DMS153 (cell line): ENCODE data around the gene CD69.

Source experiments
- DNase-seq: peaks from one replicate; lab custom pipeline; 2025; lab: John Stamatoyannopoulos, UW

Gene CD69

GRCh38 chr12:9781360-9781759 is 20.7 kb upstream of the CD69 start:
- no peak for DNase-seq

- no peak for DNase-seq
These were observed 18.5 kb upstream of the CD69 start for GRCh38 chr12:9779209-9779608.

DNA sequence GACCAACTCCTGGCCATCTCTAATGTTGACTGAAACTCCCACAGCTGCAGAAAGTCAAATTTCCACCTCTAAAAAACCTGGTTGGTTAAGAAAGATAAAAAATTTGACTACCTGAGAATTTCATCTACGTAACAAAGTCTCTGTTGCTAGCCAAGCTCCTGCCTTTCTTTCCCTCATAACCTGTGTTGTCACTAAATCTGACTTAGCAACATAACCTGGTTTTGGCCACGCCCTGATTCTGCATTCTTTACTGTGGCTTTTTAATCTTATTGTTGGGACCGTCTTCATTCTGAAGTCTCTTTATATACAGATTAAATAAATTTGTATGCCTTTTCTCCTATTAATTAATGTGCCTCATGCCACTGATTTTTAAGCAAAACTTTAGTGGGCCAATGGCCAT is 16.1 kb upstream of the CD69 start:
- DNase-seq: no peak

GRCh38 chr12:9773216-9773877 is 12.6 kb upstream of the CD69 start:
- no peak for DNase-seq

DNA sequence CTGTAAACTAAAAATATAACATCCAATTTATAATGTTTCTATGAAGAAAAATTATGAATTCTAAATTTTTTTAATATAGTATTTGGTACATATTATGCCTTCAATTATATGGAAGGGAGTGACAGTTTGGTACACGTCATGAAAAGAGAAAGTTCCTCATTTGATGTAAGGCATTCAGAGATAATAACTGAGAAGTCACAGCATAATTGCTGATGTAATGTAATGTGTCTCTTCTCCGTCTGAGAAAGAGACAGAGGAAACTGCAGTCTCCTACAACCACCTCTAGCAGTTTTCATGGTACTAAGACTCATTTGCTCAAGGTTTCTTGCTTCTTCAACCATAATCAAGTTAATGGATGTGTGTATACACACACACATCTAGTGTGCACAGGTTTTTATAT is 2.3 kb upstream of the CD69 start:
- no peak for DNase-seq

- DNase-seq: no peak
These were observed 1.7 kb upstream of the CD69 start for GRCh38 chr12:9762369-9762768.

DNA sequence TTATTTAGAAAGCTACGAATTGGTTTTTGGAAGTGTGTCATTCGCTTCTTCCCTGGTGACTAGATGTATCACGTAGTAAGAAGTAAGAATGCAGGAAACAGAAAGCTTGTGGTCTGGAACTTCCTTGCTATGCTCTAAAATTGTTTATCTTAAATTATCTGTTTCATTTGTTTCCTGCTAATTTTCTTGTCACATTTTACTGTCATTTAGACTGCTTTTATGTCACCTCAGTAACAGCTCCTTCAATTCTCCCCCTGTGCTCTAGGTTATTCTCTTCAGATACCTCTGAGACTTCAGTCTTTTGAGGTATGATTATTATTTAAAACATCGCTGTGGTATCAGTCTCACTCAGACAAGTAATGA is 699 bp upstream of the CD69 start:
- no peak for DNase-seq

GRCh38 chr12:9760120-9760519 is 581 bp downstream of the CD69 start:
- DNase-seq: no peak

DNA sequence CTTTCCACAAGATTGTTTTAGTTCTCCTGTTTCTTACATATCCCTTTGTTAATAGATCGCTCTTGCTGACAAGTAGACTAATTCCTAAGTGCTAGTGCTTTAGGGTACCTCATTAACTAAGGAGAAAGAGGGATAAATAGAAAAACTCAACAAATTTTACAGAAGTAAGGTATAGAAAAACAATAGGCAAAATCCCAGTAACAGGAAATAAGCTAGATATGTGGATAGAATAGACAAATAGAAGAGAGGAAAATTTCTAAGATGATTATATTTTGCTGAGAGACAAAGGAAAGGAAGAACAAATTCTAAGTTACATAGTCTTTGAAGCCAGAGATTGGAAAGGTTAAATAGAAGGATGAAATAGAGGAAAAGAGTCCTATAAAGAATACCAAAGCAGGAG is 1.0 kb downstream of the CD69 start:
- DNase-seq: no peak

DNA sequence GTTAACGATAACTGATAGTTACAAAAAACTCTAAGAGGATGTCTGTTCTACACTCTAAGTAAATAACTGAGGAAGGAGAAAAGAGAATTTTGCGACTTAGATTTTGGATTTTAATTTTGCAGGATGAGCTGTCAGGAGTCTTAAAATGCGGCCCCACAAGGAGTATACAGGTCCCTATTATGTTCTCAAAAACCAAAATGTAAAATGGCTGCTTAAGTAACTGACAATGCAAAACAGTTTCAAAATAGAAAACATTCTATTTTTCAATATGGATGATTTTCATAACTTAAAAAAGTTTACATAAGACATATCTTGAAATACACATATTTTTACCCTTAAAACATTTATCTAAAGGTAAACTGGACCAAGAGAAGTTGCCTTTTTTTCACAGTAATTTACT is 2.6 kb downstream of the CD69 start:
- no peak for DNase-seq

DNA sequence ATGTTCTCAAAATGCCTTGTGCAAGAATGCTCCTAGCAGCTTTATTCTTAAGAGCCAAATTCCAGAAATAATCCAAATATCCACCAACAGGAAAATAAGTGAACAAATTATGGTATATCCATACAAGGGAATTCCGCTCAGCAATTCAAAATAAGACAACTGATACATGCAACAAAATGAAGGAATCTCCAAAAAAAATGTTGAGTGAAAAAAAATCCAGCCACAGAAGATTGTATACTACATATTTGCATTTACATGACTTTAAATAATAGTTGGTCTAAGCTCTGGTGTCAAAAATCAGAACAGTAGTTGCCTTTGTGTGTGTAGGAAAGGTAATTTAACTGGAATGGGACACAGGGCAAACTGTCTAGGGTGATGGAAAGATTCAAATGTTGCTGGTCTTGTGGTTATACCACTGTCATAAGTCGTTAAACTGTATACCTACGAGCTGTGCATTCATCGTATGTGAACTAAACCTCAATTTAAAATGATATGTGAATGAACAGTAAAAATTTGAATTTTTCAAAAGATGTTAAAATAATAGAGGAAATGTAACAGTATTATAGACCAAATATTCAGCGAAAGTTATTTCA is 3.2 kb downstream of the CD69 start:
- DNase-seq: no peak

GRCh38 chr12:9756706-9757105 is 4.0 kb downstream of the CD69 start:
- DNase-seq: no peak

- DNase-seq: no peak
These were observed 4.5 kb downstream of the CD69 start for GRCh38 chr12:9756170-9756569.

DNA sequence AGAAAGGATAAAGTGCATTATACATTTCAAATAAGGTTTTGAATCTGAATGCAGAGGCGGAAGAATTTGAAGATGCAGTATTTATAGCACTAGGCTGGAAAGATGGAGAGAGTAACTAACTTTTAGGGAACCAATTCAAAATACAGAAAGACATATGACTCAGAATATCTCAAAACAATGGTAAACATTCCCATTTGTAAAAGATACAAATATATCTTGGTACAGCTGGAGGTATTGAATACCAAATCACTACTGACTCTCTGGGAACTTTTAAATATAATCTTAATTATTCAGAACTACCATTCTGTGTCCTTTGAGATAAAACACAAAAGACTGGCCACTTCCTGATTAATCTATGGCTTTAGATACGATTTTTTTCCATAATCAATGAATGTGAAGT is 5.1 kb downstream of the CD69 start:
- no peak for DNase-seq

- DNase-seq: no peak
These were observed 5.7 kb downstream of the CD69 start for GRCh38 chr12:9755035-9755434.

DNA sequence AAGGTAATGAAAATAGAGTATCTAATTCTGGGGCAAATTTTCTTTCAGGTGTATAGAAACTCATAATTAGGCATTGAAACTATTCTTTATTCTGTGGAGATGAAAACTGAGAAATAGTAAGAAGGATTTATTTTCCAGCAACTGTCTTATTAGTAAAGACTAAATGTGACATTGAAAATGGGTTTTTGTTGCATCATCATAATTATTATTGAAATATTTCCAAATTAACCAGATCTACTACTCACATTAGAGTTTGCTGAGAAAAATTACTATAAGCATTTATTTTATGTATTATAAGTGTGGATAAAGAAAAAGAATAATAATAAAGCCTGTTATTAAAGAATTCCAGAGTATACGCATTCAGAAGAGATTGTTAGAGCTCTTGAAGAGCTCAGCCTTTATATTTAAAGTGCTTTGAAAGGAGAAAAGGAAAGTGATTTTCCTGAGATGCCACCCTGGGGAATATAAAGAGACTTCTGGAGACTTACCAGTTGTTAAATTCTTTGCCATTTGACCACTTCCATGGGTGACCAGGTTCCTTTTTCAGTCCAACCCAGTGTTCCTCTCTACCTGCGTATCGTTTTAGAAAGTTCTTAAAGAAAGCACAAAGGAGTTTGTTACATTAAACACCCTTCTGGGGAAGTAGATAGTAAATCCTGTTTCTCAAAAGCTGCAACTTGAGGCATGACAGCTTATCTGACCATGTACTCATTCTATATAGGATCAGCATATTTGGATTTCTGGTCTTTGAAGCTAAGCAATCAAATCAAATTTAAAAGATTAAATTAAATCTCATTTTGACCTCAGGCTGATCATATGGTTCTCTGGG is 6.4 kb downstream of the CD69 start:
- DNase-seq: no peak

DNA sequence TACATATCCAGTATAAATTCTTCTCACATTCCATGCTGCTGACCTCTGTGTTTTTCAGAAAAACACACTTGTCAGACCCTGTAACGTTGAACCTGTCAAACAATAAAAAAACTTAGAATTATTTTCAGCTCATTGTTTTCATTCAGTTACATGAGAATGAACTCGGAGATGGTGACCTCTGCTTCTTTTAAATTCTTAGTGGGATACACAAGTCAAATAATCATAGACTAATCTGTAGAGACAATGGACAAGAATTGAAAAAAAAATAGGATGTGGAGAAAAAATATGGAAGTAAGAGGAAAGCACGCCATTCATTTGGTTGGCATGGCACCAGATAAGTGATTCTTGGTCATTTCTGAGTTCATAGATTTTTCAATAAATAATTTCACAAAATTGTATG is 7.2 kb downstream of the CD69 start:
- no peak for DNase-seq

- no peak for DNase-seq
These were observed 7.6 kb downstream of the CD69 start for GRCh38 chr12:9753073-9753472.

- DNase-seq: no peak
These were observed 8.4 kb downstream of the CD69 start for GRCh38 chr12:9752145-9752933.

DNA sequence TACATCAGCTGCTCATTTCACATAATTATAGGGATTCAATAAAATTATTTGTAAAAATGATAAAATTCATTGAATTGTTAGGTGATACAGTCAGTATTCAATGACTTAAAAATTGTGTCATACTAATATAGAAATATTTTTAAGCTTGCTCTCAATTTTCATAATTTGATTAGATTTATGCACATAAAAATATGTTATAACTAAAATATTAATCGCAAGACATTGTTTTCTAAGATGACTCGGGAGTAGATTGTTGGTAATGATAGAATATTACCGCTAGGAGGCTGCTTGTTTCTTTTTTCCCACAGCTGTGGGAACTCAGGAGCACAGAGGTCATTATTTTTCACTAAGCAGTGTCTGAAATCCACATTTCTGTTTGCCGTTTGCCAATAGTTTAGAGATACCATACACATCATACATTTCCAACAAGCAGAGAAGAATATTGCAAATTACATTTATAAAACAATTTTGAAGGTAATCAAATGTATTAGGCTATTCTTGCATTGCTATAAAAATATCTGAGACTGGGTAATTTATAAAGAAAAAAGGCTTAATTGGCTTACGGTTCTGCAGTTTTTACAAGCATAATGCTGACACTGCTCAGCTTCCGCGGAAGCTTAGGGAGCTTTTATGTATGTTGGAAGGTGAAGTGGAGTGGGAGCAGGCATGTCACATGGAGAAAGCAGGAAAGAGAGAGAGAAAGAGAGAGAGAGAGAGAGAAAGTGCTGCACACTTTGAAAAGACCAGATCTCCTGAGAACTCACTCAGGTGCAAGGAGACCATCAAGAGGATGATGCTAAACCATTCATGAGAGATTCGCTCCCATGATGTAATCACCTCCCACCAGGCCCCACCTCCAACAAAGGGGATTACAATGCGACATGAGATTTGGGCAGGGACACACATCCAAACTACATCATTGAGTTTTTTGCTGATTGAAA is 9.2 kb downstream of the CD69 start:
- DNase-seq: no peak
